GM12874 (cell line): Measurements from ENCODE around the gene MGME1.

ENCODE experiments used
- CTCF ChIP-seq: IDR thresholded peaks from 2 replicates; pipeline ENCODE4 v1.5.1; 2011; ENCODE audit warnings: low read depth, mild to moderate bottlenecking, control low read depth, low read length, moderate library complexity; ENCODE audit not compliant: insufficient read depth

The MGME1 gene

GRCh38 chr20:17963114-17963897, 5.5 kb upstream of the MGME1 start:
- no peak for TF ChIP-seq CTCF

DNA sequence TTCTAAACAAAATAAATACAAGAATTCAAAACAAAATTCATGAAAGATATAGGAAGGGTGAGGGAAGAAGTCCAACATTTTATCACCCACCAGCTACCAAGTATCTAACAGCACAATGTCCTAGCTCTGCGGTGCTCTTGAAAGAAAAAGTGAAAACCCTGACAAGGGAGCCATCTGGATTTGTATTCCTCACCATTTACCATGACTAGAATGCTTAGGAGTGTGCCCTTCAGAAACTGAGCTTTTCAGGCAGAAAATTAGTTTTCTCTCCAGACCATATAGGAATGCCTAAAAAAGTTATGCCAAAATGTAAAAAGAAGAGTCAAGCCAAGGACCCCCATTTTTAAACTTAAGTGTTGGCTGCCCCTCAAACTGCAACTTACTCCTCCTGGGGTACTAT, 4.7 kb upstream of the MGME1 start:
- no peak for TF ChIP-seq CTCF

- no peak for TF ChIP-seq CTCF
Observed at GRCh38 chr20:17964632-17965031, 4.2 kb upstream of the MGME1 start.

GRCh38 chr20:17965042-17965697, 3.6 kb upstream of the MGME1 start:
- no peak for TF ChIP-seq CTCF

DNA sequence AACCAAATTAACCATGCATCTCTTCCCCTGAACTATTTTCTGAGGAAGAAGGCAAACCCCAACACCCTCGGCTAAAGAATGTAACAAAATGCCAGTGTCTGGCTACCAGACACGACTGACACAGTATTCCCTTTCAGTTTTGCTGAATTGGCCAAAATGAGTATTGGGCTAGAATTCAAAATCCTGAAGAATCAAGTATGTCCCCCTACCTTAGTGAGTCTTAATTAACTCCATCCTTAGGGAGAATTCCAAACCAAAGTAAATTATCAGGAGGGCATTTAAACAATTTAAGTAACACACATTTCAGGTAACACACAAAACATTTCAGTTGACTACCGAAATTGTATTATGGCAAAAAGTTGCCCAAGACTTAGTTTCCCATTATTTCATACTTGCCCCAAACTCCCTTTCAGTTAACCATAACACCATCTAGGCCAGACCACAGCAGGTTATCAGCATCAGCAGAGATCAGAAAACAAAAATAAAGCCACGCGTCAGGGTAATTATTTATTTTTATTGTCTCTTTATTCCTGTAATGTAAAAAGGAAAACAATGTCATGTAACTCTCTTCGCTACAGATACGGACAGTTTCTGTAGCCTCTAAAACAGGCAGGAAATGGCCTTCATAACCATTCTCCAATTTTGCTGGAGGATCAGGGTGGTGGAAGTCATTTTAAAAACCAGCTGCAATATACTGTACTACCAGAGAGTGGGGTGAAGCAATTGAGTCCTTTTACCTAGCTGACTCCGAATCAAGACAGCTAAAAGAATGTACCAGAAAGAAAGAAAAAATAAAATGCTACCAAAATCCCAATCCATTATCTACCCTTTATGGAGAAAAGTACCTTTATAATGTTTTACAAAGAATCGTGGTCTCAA, 2.1 kb upstream of the MGME1 start:
- no peak for TF ChIP-seq CTCF

- no peak for TF ChIP-seq CTCF
Observed at GRCh38 chr20:17967521-17968365, 1.1 kb upstream of the MGME1 start.
